ENCODE results near the gene DENND4A. TPM values are rescaled to one million over a fixed set of nuclear protein-coding genes. Genes with fewer than 3 reads are reported as not detected.
A peak's percentile ranks its signal among the peaks of the same experiment; 100 is the strongest.

Gene DENND4A
- total RNA-seq, 1 experiment from 2014 or later: 13.2 TPM

DNA sequence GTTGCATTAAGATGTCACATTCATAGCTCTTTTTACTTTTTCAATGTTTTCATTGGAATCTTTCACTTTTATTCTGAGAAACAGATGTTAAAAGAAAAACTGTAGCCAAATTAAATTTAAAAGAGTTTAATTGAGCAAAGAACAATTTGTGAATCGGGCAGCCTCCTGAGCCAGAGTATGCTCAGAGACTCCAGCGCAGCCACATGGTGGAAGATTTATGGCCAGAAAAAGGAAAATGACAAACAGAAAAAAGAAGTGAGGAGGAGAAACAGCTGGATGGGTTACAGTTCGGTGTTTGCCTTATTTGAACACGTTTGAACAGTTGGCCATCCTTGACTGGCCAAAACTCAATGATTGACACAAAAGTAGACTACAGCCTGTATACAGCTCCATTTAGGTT lies 43.4 kb upstream of the DENND4A start:
- no TSS peak for BruUV-seq (replicated peaks)

DNA sequence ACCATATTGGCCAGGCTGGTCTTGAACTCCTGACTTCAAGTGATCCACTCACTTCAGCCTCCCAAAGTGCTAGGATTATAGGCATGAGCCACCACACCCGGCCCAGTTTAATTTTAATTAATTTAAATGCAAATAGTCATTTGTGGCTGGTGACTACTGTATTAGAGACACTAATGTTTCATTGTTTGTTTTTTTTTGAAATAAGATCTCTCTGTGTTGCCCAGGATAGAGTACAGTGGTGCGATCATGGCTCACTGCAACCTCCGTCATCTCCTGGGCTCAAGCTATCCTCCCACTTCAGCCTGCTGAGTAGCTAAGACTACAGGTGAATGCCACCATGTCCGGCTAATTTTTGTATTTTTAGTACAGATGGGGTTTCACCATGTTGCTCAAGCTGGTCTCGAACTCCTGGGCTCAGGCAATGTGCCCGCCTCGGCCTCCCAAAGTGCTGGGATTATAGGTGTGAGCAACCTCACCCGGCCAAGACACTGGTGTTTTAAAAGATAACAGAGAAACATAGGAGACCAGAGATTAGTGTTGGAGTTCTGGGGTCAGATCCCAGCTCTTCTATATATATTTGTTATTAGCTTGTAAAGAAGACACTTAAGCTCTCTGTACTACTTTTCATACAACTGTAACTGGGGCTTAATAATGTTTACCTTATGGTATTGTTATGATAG lies 42.6 kb upstream of the DENND4A start:
- POLR2A ChIA-PET (ENCODE audit: low non-redundant PET): no interaction called here
- DNase-seq (ENCODE audit: low spot score): no peak

More for the DNA sequence above, 43.4 kb upstream of the DENND4A start:
- Histone ChIP-seq H3K4me3 (ENCODE audit: low read depth, low read length, poor library complexity, severe bottlenecking) (no peak overlapping the region), H3K27ac (ENCODE audit: low read depth, low read length, poor library complexity, severe bottlenecking) (no peak overlapping the region), H3K4me1 (ENCODE audit: insufficient read depth, low read length, poor library complexity, severe bottlenecking) (peaks cover 35% of the 10 kb centered on the region), H3K36me3 (ENCODE audit: insufficient read depth, low read length, poor library complexity, severe bottlenecking) (no peaks in the 10 kb centered on the region), H3K9me3 (ENCODE audit: low read depth, low read length, poor library complexity, severe bottlenecking) (no peaks in the 10 kb centered on the region), H3K27me3 (replicated peaks; ENCODE audit: insufficient read depth, low read depth, low read length, poor library complexity) (no peaks in the 10 kb centered on the region)
- TF ChIP-seq, protein P1, sequence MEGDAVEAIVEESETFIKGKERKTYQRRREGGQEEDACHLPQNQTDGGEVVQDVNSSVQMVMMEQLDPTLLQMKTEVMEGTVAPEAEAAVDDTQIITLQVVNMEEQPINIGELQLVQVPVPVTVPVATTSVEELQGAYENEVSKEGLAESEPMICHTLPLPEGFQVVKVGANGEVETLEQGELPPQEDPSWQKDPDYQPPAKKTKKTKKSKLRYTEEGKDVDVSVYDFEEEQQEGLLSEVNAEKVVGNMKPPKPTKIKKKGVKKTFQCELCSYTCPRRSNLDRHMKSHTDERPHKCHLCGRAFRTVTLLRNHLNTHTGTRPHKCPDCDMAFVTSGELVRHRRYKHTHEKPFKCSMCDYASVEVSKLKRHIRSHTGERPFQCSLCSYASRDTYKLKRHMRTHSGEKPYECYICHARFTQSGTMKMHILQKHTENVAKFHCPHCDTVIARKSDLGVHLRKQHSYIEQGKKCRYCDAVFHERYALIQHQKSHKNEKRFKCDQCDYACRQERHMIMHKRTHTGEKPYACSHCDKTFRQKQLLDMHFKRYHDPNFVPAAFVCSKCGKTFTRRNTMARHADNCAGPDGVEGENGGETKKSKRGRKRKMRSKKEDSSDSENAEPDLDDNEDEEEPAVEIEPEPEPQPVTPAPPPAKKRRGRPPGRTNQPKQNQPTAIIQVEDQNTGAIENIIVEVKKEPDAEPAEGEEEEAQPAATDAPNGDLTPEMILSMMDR (conservative IDR thresholded peaks at IDR 0.05; ENCODE audit: low read depth, low read length): no peak
- no peak for TF ChIP-seq EZH2 (IDR thresholded peaks at IDR 0.05; ENCODE audit: borderline replicate concordance, low read depth, low read length, poor library complexity, severe bottlenecking)
- DNase-seq (ENCODE audit: low spot score): no peak
- intact Hi-C loops (cut with micrococcal nuclease; ENCODE audit: unreplicated experiment): loop anchor here (10.0 kb wide), 1 partner anchor 191 kb away; no protein-coding TSS in a partner anchor
- ChIA-PET CTCF (interaction anchor here (0.6 kb wide), 1 partner anchor 196 kb away, joined by 4 read pairs; no protein-coding TSS in a partner anchor), POLR2A (ENCODE audit: low non-redundant PET) (no interaction called here)

DNA sequence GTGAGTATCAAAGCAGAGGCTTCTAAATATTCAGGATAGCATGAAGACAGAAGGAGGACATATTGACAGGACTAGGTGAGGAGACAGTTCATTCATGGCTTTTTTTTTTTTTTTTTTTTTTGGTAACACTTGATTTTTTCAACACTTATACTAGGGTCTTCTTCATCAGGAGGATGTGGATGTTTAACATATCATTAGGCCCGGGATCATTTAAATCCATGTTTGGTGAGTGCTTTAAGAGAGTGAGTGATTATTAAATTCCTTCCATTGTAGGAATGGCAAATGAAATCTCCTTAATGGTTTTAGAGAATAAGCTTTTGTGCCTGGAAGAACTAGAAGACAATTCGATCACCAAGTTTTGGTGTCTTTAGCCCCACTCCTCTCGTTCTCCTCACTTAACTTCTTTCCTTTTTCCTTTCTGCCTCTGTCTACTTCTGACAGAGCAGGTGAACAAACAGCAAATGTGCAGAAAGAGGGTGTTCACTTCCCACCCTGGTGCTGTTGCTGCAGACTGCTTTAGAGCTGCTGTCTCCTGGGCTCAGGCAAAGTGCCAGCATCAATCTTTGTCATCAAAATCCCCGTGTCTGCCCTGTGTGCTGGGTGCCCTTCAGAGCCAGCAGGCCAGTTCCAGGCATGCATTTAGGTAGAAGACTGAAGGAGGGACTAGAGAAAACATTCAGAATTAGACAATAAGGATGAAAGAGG lies 41.6 kb upstream of the DENND4A start:
- no peaks in the 10 kb centered on the region for H3K9me3 ChIP-seq (ENCODE audit: low read depth, low read length, poor library complexity, severe bottlenecking)
- peak overlapping the region; percentile 82 for H3K27ac ChIP-seq (ENCODE audit: low read depth, low read length, poor library complexity, severe bottlenecking)
- no peak for TF ChIP-seq EZH2 (IDR thresholded peaks at IDR 0.05; ENCODE audit: borderline replicate concordance, low read depth, low read length, poor library complexity, severe bottlenecking)
- TF ChIP-seq, protein P1 (conservative IDR thresholded peaks at IDR 0.05; ENCODE audit: low read depth, low read length): no peak
- DNase-seq (ENCODE audit: low spot score): peak; percentile 37
- H3K36me3 ChIP-seq (ENCODE audit: insufficient read depth, low read length, poor library complexity, severe bottlenecking): no peaks in the 10 kb centered on the region
- no peak overlapping the region for H3K4me3 ChIP-seq (ENCODE audit: low read depth, low read length, poor library complexity, severe bottlenecking)
- ChIA-PET POLR2A (ENCODE audit: low non-redundant PET) (no interaction called here), CTCF (interaction anchor here (1.7 kb wide), 1 partner anchor 29 kb away, joined by 12 read pairs; no protein-coding TSS in a partner anchor)
- intact Hi-C loops (cut with micrococcal nuclease; ENCODE audit: unreplicated experiment): loop anchor here (10.0 kb wide), 1 partner anchor 189 kb away; no protein-coding TSS in a partner anchor
- no TSS peak for BruUV-seq (replicated peaks)
- H3K27me3 ChIP-seq (replicated peaks; ENCODE audit: insufficient read depth, low read depth, low read length, poor library complexity): no peaks in the 10 kb centered on the region
- peaks cover 35% of the 10 kb centered on the region for H3K4me1 ChIP-seq (ENCODE audit: insufficient read depth, low read length, poor library complexity, severe bottlenecking)

More for the DNA sequence above, 42.6 kb upstream of the DENND4A start:
- CTCF ChIA-PET: interaction anchor here (0.6 kb wide), 2 partner anchors 40 to 195 kb away, joined by 3 to 4 read pairs; no protein-coding TSS in a partner anchor
- Histone ChIP-seq H3K36me3 (ENCODE audit: insufficient read depth, low read length, poor library complexity, severe bottlenecking) (no peaks in the 10 kb centered on the region), H3K9me3 (ENCODE audit: low read depth, low read length, poor library complexity, severe bottlenecking) (no peaks in the 10 kb centered on the region), H3K4me3 (ENCODE audit: low read depth, low read length, poor library complexity, severe bottlenecking) (no peak overlapping the region), H3K27ac (ENCODE audit: low read depth, low read length, poor library complexity, severe bottlenecking) (no peak overlapping the region), H3K27me3 (replicated peaks; ENCODE audit: insufficient read depth, low read depth, low read length, poor library complexity) (no peaks in the 10 kb centered on the region), H3K4me1 (ENCODE audit: insufficient read depth, low read length, poor library complexity, severe bottlenecking) (peaks cover 35% of the 10 kb centered on the region)
- no peak for TF ChIP-seq EZH2 (IDR thresholded peaks at IDR 0.05; ENCODE audit: borderline replicate concordance, low read depth, low read length, poor library complexity, severe bottlenecking)
- TF ChIP-seq, protein P1 (conservative IDR thresholded peaks at IDR 0.05; ENCODE audit: low read depth, low read length): no peak
- BruUV-seq (replicated peaks): no TSS peak
- intact Hi-C loops (cut with micrococcal nuclease; ENCODE audit: unreplicated experiment): loop anchor here (10.0 kb wide), 1 partner anchor 190 kb away; no protein-coding TSS in a partner anchor

Data from A673 (cell line).